ENCODE measurements around the gene AUTS2.

Gene AUTS2

DNA sequence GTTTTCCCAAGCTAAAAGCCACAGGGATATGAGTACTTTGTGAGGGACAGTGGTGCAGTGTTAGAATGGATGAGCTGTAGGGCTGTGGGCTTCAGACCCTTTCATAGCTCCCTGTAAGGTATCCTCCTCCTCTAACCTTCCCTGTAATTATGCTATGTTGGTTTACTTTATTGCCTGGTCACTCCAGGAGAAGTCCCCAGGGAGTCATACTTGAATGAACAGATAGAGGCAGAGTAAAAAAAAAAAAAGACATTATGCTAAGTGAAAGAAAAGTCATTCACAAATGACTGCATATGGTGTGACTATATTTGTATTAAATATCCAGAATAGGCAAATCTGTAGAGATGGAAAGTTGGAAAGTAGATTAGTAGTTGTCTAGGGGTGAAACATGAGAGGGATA lies 434.4 kb downstream of the AUTS2 start:
- Histone ChIP-seq H3K9me3 (ENCODE audit: severe bottlenecking) (no peaks in the 10 kb centered on the region), H3K27me3 (ENCODE audit: insufficient read depth, low read depth, severe bottlenecking) (no peaks in the 10 kb centered on the region), H3K4me3 (ENCODE audit: low read depth, low read length) (no peak overlapping the region), H3K36me3 (no peaks in the 10 kb centered on the region), H3K27ac (no peak overlapping the region)
- no peak for TF ChIP-seq CTCF (IDR thresholded peaks at IDR 0.05; ENCODE audit: low read depth, low read length)
- DNase-seq, result no peak

GRCh38 chr7:70033226-70033625 lies 435.0 kb downstream of the AUTS2 start:
- no peak for DNase-seq
- no peaks in the 10 kb centered on the region for H3K36me3 ChIP-seq
- H3K4me3 ChIP-seq (ENCODE audit: low read depth, low read length), result no peak overlapping the region
- no peaks in the 10 kb centered on the region for H3K27me3 ChIP-seq (ENCODE audit: insufficient read depth, low read depth, severe bottlenecking)
- H3K9me3 ChIP-seq (ENCODE audit: severe bottlenecking), result no peaks in the 10 kb centered on the region
- TF ChIP-seq CTCF (IDR thresholded peaks at IDR 0.05; ENCODE audit: low read depth, low read length), result no peak
- no peak overlapping the region for H3K27ac ChIP-seq

- Histone ChIP-seq H3K36me3 (no peaks in the 10 kb centered on the region), H3K9me3 (ENCODE audit: severe bottlenecking) (no peaks in the 10 kb centered on the region), H3K27me3 (ENCODE audit: insufficient read depth, low read depth, severe bottlenecking) (no peaks in the 10 kb centered on the region), H3K27ac (no peak overlapping the region), H3K4me3 (ENCODE audit: low read depth, low read length) (no peak overlapping the region)
- DNase-seq, result peak; percentile 25
- TF ChIP-seq CTCF (IDR thresholded peaks at IDR 0.05; ENCODE audit: low read depth, low read length), result no peak
These were observed 436.7 kb downstream of the AUTS2 start for GRCh38 chr7:70034999-70035398.

GRCh38 chr7:70035519-70035918 lies 437.2 kb downstream of the AUTS2 start:
- H3K9me3 ChIP-seq (ENCODE audit: severe bottlenecking), result no peaks in the 10 kb centered on the region
- H3K27ac ChIP-seq, result no peak overlapping the region
- H3K36me3 ChIP-seq, result no peaks in the 10 kb centered on the region
- TF ChIP-seq CTCF (IDR thresholded peaks at IDR 0.05; ENCODE audit: low read depth, low read length), result no peak
- H3K4me3 ChIP-seq (ENCODE audit: low read depth, low read length), result no peak overlapping the region
- DNase-seq, result no peak
- no peaks in the 10 kb centered on the region for H3K27me3 ChIP-seq (ENCODE audit: insufficient read depth, low read depth, severe bottlenecking)

GRCh38 chr7:70035955-70036354 lies 437.7 kb downstream of the AUTS2 start:
- TF ChIP-seq CTCF (IDR thresholded peaks at IDR 0.05; ENCODE audit: low read depth, low read length), result no peak
- H3K36me3 ChIP-seq, result no peaks in the 10 kb centered on the region

DNA sequence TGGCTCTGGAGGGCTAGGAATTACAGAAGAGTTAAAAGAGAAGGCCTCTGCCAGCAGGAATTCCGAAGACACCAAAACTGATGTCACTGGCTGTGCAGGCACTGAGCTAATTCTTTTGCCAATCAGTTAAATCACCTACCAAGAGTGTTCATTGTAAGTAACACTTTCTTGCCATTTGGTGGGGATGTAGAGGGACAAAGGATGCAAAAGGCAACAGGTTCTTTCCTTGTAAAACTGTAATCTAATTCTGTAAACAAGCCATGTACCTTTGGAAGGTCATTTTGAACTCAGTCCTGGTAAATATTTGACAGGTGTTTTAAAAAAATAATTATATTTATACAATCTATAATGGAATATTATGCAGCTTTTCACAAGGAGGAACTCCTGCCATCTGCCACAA lies 438.4 kb downstream of the AUTS2 start:
- TF ChIP-seq CTCF (IDR thresholded peaks at IDR 0.05; ENCODE audit: low read depth, low read length), result no peak
- no peaks in the 10 kb centered on the region for H3K36me3 ChIP-seq
- no peak for DNase-seq

More at GRCh38 chr7:70035955-70036354, 437.7 kb downstream of the AUTS2 start:
- H3K9me3 ChIP-seq (ENCODE audit: severe bottlenecking), result no peaks in the 10 kb centered on the region
- no peak overlapping the region for H3K27ac ChIP-seq
- DNase-seq, result no peak
- H3K4me3 ChIP-seq (ENCODE audit: low read depth, low read length), result no peak overlapping the region
- no peaks in the 10 kb centered on the region for H3K27me3 ChIP-seq (ENCODE audit: insufficient read depth, low read depth, severe bottlenecking)

More for the DNA sequence above, 438.4 kb downstream of the AUTS2 start:
- H3K27me3 ChIP-seq (ENCODE audit: insufficient read depth, low read depth, severe bottlenecking), result no peaks in the 10 kb centered on the region
- H3K4me3 ChIP-seq (ENCODE audit: low read depth, low read length), result no peak overlapping the region
- H3K9me3 ChIP-seq (ENCODE audit: severe bottlenecking), result no peaks in the 10 kb centered on the region
- no peak overlapping the region for H3K27ac ChIP-seq
